Lower leg skin (tissue), 3 donors: ENCODE data around the gene NUSAP1.

Experiments
- CTCF ChIP-seq, 3 donors: fragments of 450-650 bp; IDR thresholded peaks; one replicate each; pipeline ENCODE4 v1.5.1; 2016; ENCODE audit warnings: antibody characterized with exemption in 3 of 3, mild to moderate bottlenecking in 3 of 3, moderate library complexity in 2 of 3
- POLR2A ChIP-seq, 2 donors: fragments of 450-650 bp; IDR thresholded peaks; one replicate each; pipeline ENCODE4 v1.6.1; 2016 to 2017; ENCODE audit warnings: antibody characterized with exemption in 2 of 2, mild to moderate bottlenecking in 1 of 2, moderate library complexity in 1 of 2

GRCh38 chr15:41340189-41340695, 7.6 kb downstream of the NUSAP1 start:
- TF ChIP-seq CTCF (IDR thresholded peaks at IDR 0.05): no peak
- TF ChIP-seq POLR2A (IDR thresholded peaks at IDR 0.05): no peak
